Nephron progenitor cell (in vitro differentiated cells): ENCODE measurements around the gene NRCAM.
"Not testable (repeated sequence)": the region's sequence is repeated elsewhere in the genome, so short reads cannot be mapped to it uniquely, and the experiment has no call there.

Experiments used
- DNase-seq: peaks from one replicate; pipeline ENCODE4 v3.0.0; 2021
- H3K27ac Mint-ChIP-seq: 2 replicates; pipeline ENCODE4 v1.8.0; 2021; ENCODE audit warnings: mild to moderate bottlenecking, moderate library complexity, mixed read lengths
- H3K27me3 Mint-ChIP-seq: 2 replicates; pipeline ENCODE4 v1.8.0; 2021; ENCODE audit warnings: mild to moderate bottlenecking, low read depth, mixed read lengths; ENCODE audit not compliant: poor library complexity
- H3K36me3 Mint-ChIP-seq: 2 replicates; pipeline ENCODE4 v1.8.0; 2021; ENCODE audit warnings: low read depth, mixed read lengths
- H3K4me1 Mint-ChIP-seq: 2 replicates; pipeline ENCODE4 v1.8.0; 2021; ENCODE audit warnings: mixed read lengths
- H3K4me3 Mint-ChIP-seq: 2 replicates; pipeline ENCODE4 v1.8.0; 2021; ENCODE audit warnings: mild to moderate bottlenecking, moderate library complexity, mixed read lengths
- H3K9me3 Mint-ChIP-seq: 2 replicates; pipeline ENCODE4 v1.8.0; 2021; ENCODE audit warnings: mild to moderate bottlenecking, moderate library complexity, mixed read lengths
- TF ChIP-seq, protein P1 (sequence below): fragments of 200-600 bp; sonication (generic); IDR thresholded peaks from 2 replicates; pipeline ENCODE4 v1.5.0; 2021; ENCODE audit warnings: antibody characterized with exemption

Gene NRCAM

GRCh38 chr7:108358553-108358952 lies 97.7 kb downstream of the NRCAM start:
- Mint-ChIP-seq H3K4me3 (no peak overlapping the region), H3K27ac (no peak overlapping the region), H3K9me3 (peaks cover 4% of the 10 kb centered on the region), H3K27me3 (no peaks in the 10 kb centered on the region), H3K4me1 (peaks cover 3% of the 10 kb centered on the region), H3K36me3 (no peaks in the 10 kb centered on the region)
- TF ChIP-seq, protein P1, sequence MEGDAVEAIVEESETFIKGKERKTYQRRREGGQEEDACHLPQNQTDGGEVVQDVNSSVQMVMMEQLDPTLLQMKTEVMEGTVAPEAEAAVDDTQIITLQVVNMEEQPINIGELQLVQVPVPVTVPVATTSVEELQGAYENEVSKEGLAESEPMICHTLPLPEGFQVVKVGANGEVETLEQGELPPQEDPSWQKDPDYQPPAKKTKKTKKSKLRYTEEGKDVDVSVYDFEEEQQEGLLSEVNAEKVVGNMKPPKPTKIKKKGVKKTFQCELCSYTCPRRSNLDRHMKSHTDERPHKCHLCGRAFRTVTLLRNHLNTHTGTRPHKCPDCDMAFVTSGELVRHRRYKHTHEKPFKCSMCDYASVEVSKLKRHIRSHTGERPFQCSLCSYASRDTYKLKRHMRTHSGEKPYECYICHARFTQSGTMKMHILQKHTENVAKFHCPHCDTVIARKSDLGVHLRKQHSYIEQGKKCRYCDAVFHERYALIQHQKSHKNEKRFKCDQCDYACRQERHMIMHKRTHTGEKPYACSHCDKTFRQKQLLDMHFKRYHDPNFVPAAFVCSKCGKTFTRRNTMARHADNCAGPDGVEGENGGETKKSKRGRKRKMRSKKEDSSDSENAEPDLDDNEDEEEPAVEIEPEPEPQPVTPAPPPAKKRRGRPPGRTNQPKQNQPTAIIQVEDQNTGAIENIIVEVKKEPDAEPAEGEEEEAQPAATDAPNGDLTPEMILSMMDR: no peak
- DNase-seq: peak; percentile 4

GRCh38 chr7:108351729-108352131 lies 104.5 kb downstream of the NRCAM start:
- Mint-ChIP-seq H3K27ac (no peak overlapping the region), H3K4me1 (no peaks in the 10 kb centered on the region)

GRCh38 chr7:108348913-108349312 lies 107.3 kb downstream of the NRCAM start:
- peaks cover 8% of the 10 kb centered on the region for H3K27me3 Mint-ChIP-seq

More at GRCh38 chr7:108351729-108352131, 104.5 kb downstream of the NRCAM start:
- Mint-ChIP-seq H3K9me3 (no peaks in the 10 kb centered on the region), H3K27me3 (peaks cover 8% of the 10 kb centered on the region), H3K36me3 (no peaks in the 10 kb centered on the region), H3K4me3 (no peak overlapping the region)
- TF ChIP-seq, protein P1: no peak
- no peak for DNase-seq

GRCh38 chr7:108347616-108348015 lies 108.6 kb downstream of the NRCAM start:
- H3K27ac Mint-ChIP-seq: no peak overlapping the region
- TF ChIP-seq, protein P1: no peak
- DNase-seq: peak; percentile 67
- no peaks in the 10 kb centered on the region for H3K36me3 Mint-ChIP-seq
- H3K27me3 Mint-ChIP-seq: peaks cover 8% of the 10 kb centered on the region
- no peaks in the 10 kb centered on the region for H3K9me3 Mint-ChIP-seq
- no peaks in the 10 kb centered on the region for H3K4me1 Mint-ChIP-seq
- no peak overlapping the region for H3K4me3 Mint-ChIP-seq

More at GRCh38 chr7:108348913-108349312, 107.3 kb downstream of the NRCAM start:
- Mint-ChIP-seq H3K4me3 (no peak overlapping the region), H3K4me1 (no peaks in the 10 kb centered on the region), H3K36me3 (no peaks in the 10 kb centered on the region), H3K27ac (no peak overlapping the region), H3K9me3 (no peaks in the 10 kb centered on the region)
- TF ChIP-seq, protein P1: no peak
- no peak for DNase-seq

DNA sequence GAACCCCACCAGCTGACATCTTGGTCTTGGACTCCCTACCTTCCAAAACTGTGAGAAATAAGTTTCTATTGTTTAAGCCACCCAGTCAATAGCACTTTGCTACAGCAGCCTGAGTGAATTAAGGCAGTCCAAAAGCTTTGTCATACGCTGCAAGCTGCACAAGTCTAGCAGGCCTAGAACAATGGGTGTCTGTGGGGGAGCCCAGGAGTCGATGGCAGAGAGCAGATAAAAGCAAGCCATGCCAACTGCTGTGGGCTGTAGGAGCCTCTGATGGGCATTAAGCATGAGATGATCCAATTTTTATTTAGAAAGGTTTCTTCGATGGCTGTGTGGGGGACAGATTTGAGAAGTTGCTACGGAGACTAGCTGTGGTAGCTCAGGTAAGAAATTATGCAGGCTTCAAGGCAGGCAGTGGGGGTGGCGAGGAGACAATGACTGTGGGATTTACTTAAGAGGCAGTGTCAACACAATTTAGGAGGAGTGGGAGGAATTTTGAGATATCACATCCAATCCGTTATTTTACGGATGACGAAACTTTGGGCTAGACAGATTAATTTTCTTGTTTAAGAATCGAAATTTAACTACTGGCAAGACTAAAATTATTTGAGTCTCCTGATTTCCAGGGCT lies 110.4 kb downstream of the NRCAM start:
- H3K4me1 Mint-ChIP-seq: no peaks in the 10 kb centered on the region
- H3K27ac Mint-ChIP-seq: no peak overlapping the region
- H3K4me3 Mint-ChIP-seq: no peak overlapping the region
- no peak for DNase-seq
- no peaks in the 10 kb centered on the region for H3K36me3 Mint-ChIP-seq
- TF ChIP-seq, protein P1: no peak
- H3K27me3 Mint-ChIP-seq: peaks cover 11% of the 10 kb centered on the region
- no peaks in the 10 kb centered on the region for H3K9me3 Mint-ChIP-seq

DNA sequence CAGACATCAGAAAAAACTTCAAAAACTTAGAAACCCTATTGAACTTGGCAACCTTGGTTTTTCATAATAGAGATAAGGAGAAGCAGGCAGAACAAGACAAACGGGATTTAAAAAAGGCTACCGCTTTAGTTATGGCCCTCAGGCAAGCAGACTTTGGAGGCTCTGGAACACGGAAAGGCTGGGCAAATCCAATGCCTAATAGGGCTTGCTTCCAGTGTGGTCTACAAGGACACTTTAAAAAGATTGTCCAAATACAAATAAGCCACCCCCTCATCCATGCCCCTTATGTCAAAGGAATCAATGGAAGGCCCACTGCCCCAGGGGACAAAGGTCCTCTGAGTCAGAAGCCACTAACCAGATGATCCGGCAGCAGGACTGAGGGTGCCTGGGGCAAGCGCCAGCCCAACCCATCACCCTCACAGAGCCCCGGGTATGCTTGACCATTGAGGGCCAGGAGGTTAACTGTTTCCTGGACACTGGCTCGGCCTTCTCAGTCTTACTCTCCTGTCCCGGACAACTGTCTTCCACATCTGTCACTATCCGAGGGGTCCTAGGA lies 115.3 kb downstream of the NRCAM start:
- peaks cover under 1% of the 10 kb centered on the region for H3K4me1 Mint-ChIP-seq
- peaks cover 7% of the 10 kb centered on the region for H3K27me3 Mint-ChIP-seq
- H3K4me3 Mint-ChIP-seq: no peak overlapping the region
- DNase-seq: no peak
- TF ChIP-seq, protein P1: no peak
- no peak overlapping the region for H3K27ac Mint-ChIP-seq
- H3K36me3 Mint-ChIP-seq: no peaks in the 10 kb centered on the region
- H3K9me3 Mint-ChIP-seq: no peaks in the 10 kb centered on the region

GRCh38 chr7:108340406-108340805 lies 115.8 kb downstream of the NRCAM start:
- DNase-seq, H3K9me3 Mint-ChIP-seq, H3K4me3 Mint-ChIP-seq, H3K27me3 Mint-ChIP-seq, H3K36me3 Mint-ChIP-seq, H3K4me1 Mint-ChIP-seq, H3K27ac Mint-ChIP-seq: not testable (repeated sequence)
